Naive thymus-derived CD4-positive, alpha-beta T cell (primary cell): ENCODE data around the gene LRRC4C. TPM values are rescaled to one million over a fixed set of nuclear protein-coding genes. Genes with fewer than 3 reads are reported as not detected.
"Not testable (repeated sequence)": the region's sequence is repeated elsewhere in the genome, so short reads cannot be mapped to it uniquely, and the experiment has no call there.

Source experiments
- ATAC-seq: fragments of 150-1000 bp; cut with Tn5 transposase; 2 replicates; pipeline ENCODE4 v1.10.0; 2021; ENCODE audit warnings: mild to moderate bottlenecking, moderate library complexity
- CTCF ChIA-PET: fragments of 350-600 bp; sonication (Branson Sonifier 250); formaldehyde crosslinking; loops from one replicate; lab custom pipeline; 2021; ENCODE audit warnings: antibody characterized with exemption; lab: Charles Lee
- POLR2A ChIA-PET: fragments of 350-600 bp; sonication (Branson Sonifier 250); formaldehyde crosslinking; loops from one replicate; lab custom pipeline; 2021; ENCODE audit warnings: antibody characterized with exemption, inconsistent platforms; lab: Charles Lee
- DNase-seq, 9 donors: peaks; one replicate each; pipeline versions ENCODE4 v3.0.0 to v3.0.0-alpha.2; 2020 to 2022; ENCODE audit warnings: mixed read lengths in 1 of 9
- H3K27ac ChIP-seq: one replicate; pipeline ENCODE4 v1.7.0; 2013; ENCODE audit warnings: mild to moderate bottlenecking, low read depth, low read length, moderate library complexity
- H3K27me3 ChIP-seq, 2 donors: one replicate each; pipeline ENCODE4 v1.7.0; 2013; ENCODE audit warnings: low read length in 2 of 2, mild to moderate bottlenecking in 2 of 2, moderate library complexity in 2 of 2; ENCODE audit not compliant: control insufficient read depth in 2 of 2, insufficient read depth in 2 of 2
- H3K36me3 ChIP-seq, 3 experiments: 1 replicate in 2 of 3; 2 replicates in 1 of 3; pipeline ENCODE4 v1.7.0; 2013; ENCODE audit warnings: low read length in 3 of 3, mild to moderate bottlenecking in 3 of 3, moderate library complexity in 1 of 3; ENCODE audit not compliant: insufficient read depth in 3 of 3, control insufficient read depth in 2 of 3
- H3K4me1 ChIP-seq, 2 donors: one replicate each; pipeline ENCODE4 v1.7.0; 2013; ENCODE audit warnings: low read length in 2 of 2, mild to moderate bottlenecking in 2 of 2, moderate library complexity in 1 of 2; ENCODE audit not compliant: control insufficient read depth in 2 of 2, insufficient read depth in 2 of 2
- H3K4me3 ChIP-seq: 2 replicates; pipeline ENCODE4 v1.7.0; 2013; ENCODE audit warnings: mild to moderate bottlenecking, low read length
- H3K9me3 ChIP-seq, 3 experiments: 1 replicate in 2 of 3; 2 replicates in 1 of 3; pipeline ENCODE4 v1.7.0; 2013; ENCODE audit warnings: low read length in 3 of 3; ENCODE audit not compliant: control insufficient read depth in 2 of 3
- H3K27ac Mint-ChIP-seq, 9 donors: one replicate each; pipeline ENCODE4 v1.8.0; 2020 to 2022; ENCODE audit warnings: mixed read lengths in 9 of 9, mild to moderate bottlenecking in 8 of 9, moderate library complexity in 5 of 9, inconsistent platforms in 2 of 9
- H3K27me3 Mint-ChIP-seq, 5 donors: one replicate each; pipeline ENCODE4 v1.8.0; 2021 to 2022; ENCODE audit warnings: mixed read lengths in 5 of 5, mild to moderate bottlenecking in 1 of 5
- H3K36me3 Mint-ChIP-seq, 5 donors: one replicate each; pipeline ENCODE4 v1.8.0; 2020 to 2022; ENCODE audit warnings: mixed read lengths in 5 of 5, mild to moderate bottlenecking in 3 of 5, inconsistent platforms in 1 of 5
- H3K4me1 Mint-ChIP-seq, 7 donors: one replicate each; pipeline ENCODE4 v1.8.0; 2020 to 2022; ENCODE audit warnings: mixed read lengths in 7 of 7, mild to moderate bottlenecking in 3 of 7, inconsistent platforms in 1 of 7
- H3K4me3 Mint-ChIP-seq, 10 donors: one replicate each; pipeline ENCODE4 v1.8.0; 2020 to 2022; ENCODE audit warnings: mild to moderate bottlenecking in 10 of 10, mixed read lengths in 10 of 10, moderate library complexity in 6 of 10, inconsistent platforms in 2 of 10
- H3K9me3 Mint-ChIP-seq, 11 donors: one replicate each; pipeline ENCODE4 v1.8.0; 2020 to 2022; ENCODE audit warnings: mixed read lengths in 11 of 11, mild to moderate bottlenecking in 4 of 11, inconsistent platforms in 1 of 11, moderate library complexity in 1 of 11
- intact Hi-C, 2 donors: fragments of 100-400 bp; cut with micrococcal nuclease; formaldehyde crosslinking; loops; one replicate each; pipeline ENCODE4 v1.15.1; 2023
- polyA plus RNA-seq, 2 donors: library from polyadenylated mRNA; unstranded; fragments of 300-500 nt; fragmentation: Illumina TruSeq; gene quantifications; one replicate each; pipeline ENCODE4 v1.2.3, GENCODE V29; 2021
- total RNA-seq, 6 experiments: library from RNA in 5 of 6; stranded (reverse) in 5 of 6; gene quantifications; 1 replicate in 5 of 6; 2 replicates in 1 of 6; pipeline ENCODE4 v1.2.3 and lab custom pipeline; 2021 to 2026

The LRRC4C gene
- total and polyA plus RNA-seq, 7 experiments from 2014 or later: not detected

GRCh38 chr11:40202589-40203270 lies 1256.7 kb downstream of the LRRC4C start:
- CTCF ChIA-PET: no interaction called here
- DNase-seq (no peak), ATAC-seq (no peak)
- intact Hi-C loops: no loop called here
- Mint-ChIP-seq H3K4me1 (no peaks in the 10 kb centered on the region), H3K4me3 (no peak overlapping the region), H3K36me3 (no peaks in the 10 kb centered on the region), H3K9me3 (peaks cover 0 to 26% (median 7%) of the 10 kb centered on the region in 11 donors), H3K27ac (no peak overlapping the region), H3K27me3 (no peaks in the 10 kb centered on the region)
- Histone ChIP-seq H3K27me3 (no peaks in the 10 kb centered on the region), H3K27ac (no peak overlapping the region), H3K9me3 (no peaks in the 10 kb centered on the region), H3K4me3 (no peak overlapping the region), H3K4me1 (no peaks in the 10 kb centered on the region), H3K36me3 (no peaks in the 10 kb centered on the region)
- POLR2A ChIA-PET: no interaction called here

- POLR2A ChIA-PET, H3K4me1 Mint-ChIP-seq, H3K27me3 Mint-ChIP-seq, H3K36me3 Mint-ChIP-seq, H3K36me3 ChIP-seq, H3K4me1 ChIP-seq, H3K27ac ChIP-seq, CTCF ChIA-PET, DNase-seq, H3K4me3 ChIP-seq, H3K27ac Mint-ChIP-seq, intact Hi-C loops, ATAC-seq, H3K4me3 Mint-ChIP-seq, H3K27me3 ChIP-seq, H3K9me3 ChIP-seq: not testable (repeated sequence)
- H3K9me3 Mint-ChIP-seq: peaks cover 1 to 13% (median 6%) of the 10 kb centered on the region in 11 donors
Observed at GRCh38 chr11:40192590-40192989, 1266.9 kb downstream of the LRRC4C start.

- H3K9me3 ChIP-seq: no peaks in the 10 kb centered on the region
- Mint-ChIP-seq H3K9me3 (peaks cover 0 to 17% (median 8%) of the 10 kb centered on the region in 11 donors), H3K27me3 (no peaks in the 10 kb centered on the region), H3K36me3 (no peaks in the 10 kb centered on the region), H3K4me3 (no peak overlapping the region), H3K27ac (no peak overlapping the region), H3K4me1 (no peaks in the 10 kb centered on the region)
- H3K4me3 ChIP-seq: no peak overlapping the region
- DNase-seq: no peak
- intact Hi-C loops: no loop called here
- H3K27ac ChIP-seq: no peak overlapping the region
- H3K4me1 ChIP-seq: no peaks in the 10 kb centered on the region
- no peak for ATAC-seq
- H3K36me3 ChIP-seq: no peaks in the 10 kb centered on the region
- no peaks in the 10 kb centered on the region for H3K27me3 ChIP-seq
- ChIA-PET CTCF (no interaction called here), POLR2A (no interaction called here)
Observed at GRCh38 chr11:40190294-40190693, 1269.2 kb downstream of the LRRC4C start.

GRCh38 chr11:40188848-40189247 lies 1270.6 kb downstream of the LRRC4C start:
- ChIA-PET POLR2A (no interaction called here), CTCF (no interaction called here)
- H3K36me3 Mint-ChIP-seq: no peaks in the 10 kb centered on the region
- DNase-seq (no peak), ATAC-seq (no peak)
- no peaks in the 10 kb centered on the region for H3K4me1 ChIP-seq
- no peaks in the 10 kb centered on the region for H3K27me3 Mint-ChIP-seq
- intact Hi-C loops: no loop called here
- H3K27me3 ChIP-seq: no peaks in the 10 kb centered on the region
- no peak overlapping the region for H3K27ac Mint-ChIP-seq
- H3K36me3 ChIP-seq: no peaks in the 10 kb centered on the region
- no peaks in the 10 kb centered on the region for H3K9me3 ChIP-seq
- H3K4me3 ChIP-seq: no peak overlapping the region
- peaks cover 2 to 17% (median 8%) of the 10 kb centered on the region in 11 donors for H3K9me3 Mint-ChIP-seq
- no peak overlapping the region for H3K4me3 Mint-ChIP-seq
- H3K27ac ChIP-seq: no peak overlapping the region
- H3K4me1 Mint-ChIP-seq: no peaks in the 10 kb centered on the region

- Mint-ChIP-seq H3K4me1 (no peaks in the 10 kb centered on the region), H3K27me3 (no peaks in the 10 kb centered on the region), H3K36me3 (no peaks in the 10 kb centered on the region), H3K27ac (no peak overlapping the region), H3K9me3 (peaks cover 2 to 12% (median 8%) of the 10 kb centered on the region in 11 donors), H3K4me3 (no peak overlapping the region)
- no peaks in the 10 kb centered on the region for H3K27me3 ChIP-seq
- H3K4me1 ChIP-seq: no peaks in the 10 kb centered on the region
- intact Hi-C loops: no loop called here
- DNase-seq: no peak
- no peak for ATAC-seq
- ChIA-PET POLR2A (no interaction called here), CTCF (no interaction called here)
- no peaks in the 10 kb centered on the region for H3K36me3 ChIP-seq
- H3K4me3 ChIP-seq: no peak overlapping the region
- H3K27ac ChIP-seq: no peak overlapping the region
- no peaks in the 10 kb centered on the region for H3K9me3 ChIP-seq
Observed at GRCh38 chr11:40187295-40187694, 1272.2 kb downstream of the LRRC4C start.

GRCh38 chr11:40186437-40187263 lies 1272.8 kb downstream of the LRRC4C start:
- Mint-ChIP-seq H3K4me1 (peaks cover 0 to 1% (median 0%) of the 10 kb centered on the region in 7 donors), H3K36me3 (no peaks in the 10 kb centered on the region), H3K27ac (no peak overlapping the region), H3K27me3 (no peaks in the 10 kb centered on the region), H3K4me3 (no peak overlapping the region), H3K9me3 (peaks cover 1 to 12% (median 8%) of the 10 kb centered on the region in 11 donors)
- Histone ChIP-seq H3K27me3 (no peaks in the 10 kb centered on the region), H3K36me3 (no peaks in the 10 kb centered on the region), H3K4me1 (no peaks in the 10 kb centered on the region), H3K9me3 (no peaks in the 10 kb centered on the region), H3K27ac (no peak overlapping the region), H3K4me3 (no peak overlapping the region)
- ChIA-PET CTCF (no interaction called here), POLR2A (no interaction called here)
- ATAC-seq (no peak), DNase-seq (no peak)
- intact Hi-C loops: no loop called here
